ENCODE results near the gene SYT6.

Gene SYT6, protein sequence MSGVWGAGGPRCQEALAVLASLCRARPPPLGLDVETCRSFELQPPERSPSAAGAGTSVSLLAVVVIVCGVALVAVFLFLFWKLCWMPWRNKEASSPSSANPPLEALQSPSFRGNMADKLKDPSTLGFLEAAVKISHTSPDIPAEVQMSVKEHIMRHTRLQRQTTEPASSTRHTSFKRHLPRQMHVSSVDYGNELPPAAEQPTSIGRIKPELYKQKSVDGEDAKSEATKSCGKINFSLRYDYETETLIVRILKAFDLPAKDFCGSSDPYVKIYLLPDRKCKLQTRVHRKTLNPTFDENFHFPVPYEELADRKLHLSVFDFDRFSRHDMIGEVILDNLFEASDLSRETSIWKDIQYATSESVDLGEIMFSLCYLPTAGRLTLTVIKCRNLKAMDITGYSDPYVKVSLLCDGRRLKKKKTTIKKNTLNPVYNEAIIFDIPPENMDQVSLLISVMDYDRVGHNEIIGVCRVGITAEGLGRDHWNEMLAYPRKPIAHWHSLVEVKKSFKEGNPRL

DNA sequence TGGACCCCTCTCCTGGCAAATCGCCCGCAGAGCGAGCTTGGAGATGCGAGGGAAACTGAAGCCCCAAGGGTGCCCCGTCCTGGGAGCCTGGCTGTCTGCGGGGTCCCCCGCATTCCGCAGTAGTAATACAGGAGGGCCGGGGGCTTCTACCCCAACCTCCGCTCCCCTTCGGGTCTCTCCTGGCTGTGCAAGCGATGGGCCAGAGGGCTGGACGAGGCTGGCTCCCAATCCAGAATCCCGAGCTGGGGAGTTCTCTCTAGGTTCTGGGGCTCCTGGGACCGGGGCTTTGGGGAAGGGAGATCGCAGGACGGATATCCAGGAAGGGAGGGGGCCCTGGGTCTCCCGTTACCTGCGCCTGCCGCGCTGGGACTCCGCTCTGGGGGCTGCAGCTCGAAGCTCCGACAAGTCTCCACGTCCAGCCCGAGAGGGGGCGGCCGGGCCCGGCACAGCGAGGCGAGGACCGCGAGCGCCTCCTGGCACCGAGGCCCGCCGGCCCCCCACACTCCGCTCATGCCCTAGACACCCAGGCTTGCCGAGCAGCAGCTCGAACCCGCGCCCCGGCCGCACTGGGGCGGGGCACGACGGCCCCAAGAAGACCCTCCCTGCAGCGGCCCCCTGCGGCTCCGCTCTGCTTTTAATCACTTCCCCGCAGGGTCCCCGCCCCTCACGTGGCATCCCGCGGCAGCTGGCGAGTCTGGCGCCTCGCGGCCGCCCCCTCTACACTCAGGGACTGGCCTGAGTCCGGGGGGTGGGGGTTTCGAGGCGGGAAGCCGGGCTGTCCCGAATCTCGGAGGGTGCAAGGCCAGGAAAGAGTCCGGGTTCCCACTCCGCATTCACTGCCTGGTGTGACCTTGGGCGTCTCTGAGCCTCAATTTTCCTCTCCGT, at the start of gene SYT6:
SYT6 (minus strand) TSS at position 609 of the 885 bp plus-strand sequence; CDS start at position 512, 97 bp downstream.
- Histone ChIP-seq H3K27me3 (ENCODE audit: control insufficient read depth in 5 of 5, insufficient read depth in 4 of 5, low read length in 5 of 5) (peaks cover 44 to 75% (median 63%) of the 10 kb centered on the region in 5 donors), H3K4me1 (ENCODE audit: control insufficient read depth in 5 of 5, insufficient read depth in 5 of 5, low read length in 5 of 5) (peaks cover 0 to 31% (median 21%) of the 10 kb centered on the region in 5 donors), H3K9ac (ENCODE audit: low read length in 5 of 5) (no peak within 1 kb of the TSS), H3K27ac (ENCODE audit: low read depth, low read length) (no peak within 1 kb of the TSS), H3K9me3 (ENCODE audit: control insufficient read depth in 5 of 5, low read length in 5 of 5) (no peaks in the 10 kb centered on the region), H3K4me3 (ENCODE audit: low read depth in 1 of 5, low read length in 5 of 5) (peak within 1 kb of the TSS in 4 of 5 donors; percentile 22 to 62 (median 45)), H3K36me3 (ENCODE audit: control insufficient read depth in 5 of 5, insufficient read depth in 5 of 5, low read length in 5 of 5) (no peaks in the 10 kb centered on the region)

DNA sequence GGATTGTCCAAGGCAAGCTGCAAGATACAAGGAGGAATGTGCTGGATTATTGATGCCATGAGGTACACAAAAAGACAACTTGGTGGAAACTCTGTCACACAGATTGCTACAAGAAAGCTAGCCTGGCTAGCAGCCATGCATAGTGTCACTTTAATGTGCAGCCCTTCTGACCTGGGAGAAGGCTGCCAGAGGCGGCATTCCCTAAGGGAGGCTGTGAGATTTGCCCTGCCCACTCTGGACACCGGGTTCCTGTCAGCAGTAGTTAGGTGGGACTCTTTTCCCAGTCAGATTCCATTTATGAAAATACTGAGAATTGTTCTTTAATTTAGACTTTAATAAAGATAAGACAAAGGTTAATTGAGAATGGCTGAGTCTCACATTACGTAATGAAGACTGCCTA, 47.8 kb upstream of the SYT6 start:
- Histone ChIP-seq H3K27me3 (ENCODE audit: control insufficient read depth in 5 of 5, insufficient read depth in 4 of 5, low read length in 5 of 5) (peaks cover 0 to 9% (median 5%) of the 10 kb centered on the region in 5 donors), H3K4me1 (ENCODE audit: control insufficient read depth in 5 of 5, insufficient read depth in 5 of 5, low read length in 5 of 5) (no peaks in the 10 kb centered on the region), H3K4me3 (ENCODE audit: low read depth in 1 of 5, low read length in 5 of 5) (no peak overlapping the region), H3K27ac (ENCODE audit: low read depth, low read length) (no peak overlapping the region), H3K36me3 (ENCODE audit: control insufficient read depth in 5 of 5, insufficient read depth in 5 of 5, low read length in 5 of 5) (no peaks in the 10 kb centered on the region), H3K9ac (ENCODE audit: low read length in 5 of 5) (no peak overlapping the region), H3K9me3 (ENCODE audit: control insufficient read depth in 5 of 5, low read length in 5 of 5) (no peaks in the 10 kb centered on the region)

DNA sequence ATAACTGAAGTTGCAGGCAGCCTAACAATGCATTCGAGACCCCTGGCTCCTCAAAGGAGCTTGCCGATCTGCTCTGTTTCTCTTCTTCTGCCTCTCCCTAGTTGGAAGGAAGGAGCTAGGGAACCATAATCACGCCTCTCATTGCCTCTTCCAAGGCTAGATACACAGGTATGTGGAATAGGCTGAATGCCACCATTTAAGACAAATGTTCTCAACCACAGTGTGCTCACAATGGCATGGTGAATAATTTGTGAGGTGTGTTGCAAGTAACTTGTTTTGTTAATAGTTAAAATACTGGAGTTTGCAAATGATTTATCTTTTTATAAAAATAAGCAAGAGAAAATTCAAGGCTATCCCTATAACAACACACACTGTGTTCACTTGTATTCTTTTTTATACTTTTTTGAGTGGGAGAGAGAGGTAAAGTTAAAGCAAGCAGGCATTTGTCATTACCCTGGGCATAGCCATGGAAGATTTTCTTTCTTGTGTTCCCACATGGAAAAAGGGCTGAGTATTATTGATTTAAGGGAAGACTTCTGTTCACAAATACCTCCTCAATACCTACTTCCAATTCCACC, 45.4 kb upstream of the SYT6 start:
- H3K4me1 ChIP-seq (ENCODE audit: control insufficient read depth in 5 of 5, insufficient read depth in 5 of 5, low read length in 5 of 5): no peaks in the 10 kb centered on the region
- no peak overlapping the region for H3K27ac ChIP-seq (ENCODE audit: low read depth, low read length)
- no peaks in the 10 kb centered on the region for H3K9me3 ChIP-seq (ENCODE audit: control insufficient read depth in 5 of 5, low read length in 5 of 5)
- H3K9ac ChIP-seq (ENCODE audit: low read length in 5 of 5): no peak overlapping the region
- H3K36me3 ChIP-seq (ENCODE audit: control insufficient read depth in 5 of 5, insufficient read depth in 5 of 5, low read length in 5 of 5): no peaks in the 10 kb centered on the region
- no peak overlapping the region for H3K4me3 ChIP-seq (ENCODE audit: low read depth in 1 of 5, low read length in 5 of 5)
- H3K27me3 ChIP-seq (ENCODE audit: control insufficient read depth in 5 of 5, insufficient read depth in 4 of 5, low read length in 5 of 5): peaks cover 5 to 11% (median 6%) of the 10 kb centered on the region in 5 donors

DNA sequence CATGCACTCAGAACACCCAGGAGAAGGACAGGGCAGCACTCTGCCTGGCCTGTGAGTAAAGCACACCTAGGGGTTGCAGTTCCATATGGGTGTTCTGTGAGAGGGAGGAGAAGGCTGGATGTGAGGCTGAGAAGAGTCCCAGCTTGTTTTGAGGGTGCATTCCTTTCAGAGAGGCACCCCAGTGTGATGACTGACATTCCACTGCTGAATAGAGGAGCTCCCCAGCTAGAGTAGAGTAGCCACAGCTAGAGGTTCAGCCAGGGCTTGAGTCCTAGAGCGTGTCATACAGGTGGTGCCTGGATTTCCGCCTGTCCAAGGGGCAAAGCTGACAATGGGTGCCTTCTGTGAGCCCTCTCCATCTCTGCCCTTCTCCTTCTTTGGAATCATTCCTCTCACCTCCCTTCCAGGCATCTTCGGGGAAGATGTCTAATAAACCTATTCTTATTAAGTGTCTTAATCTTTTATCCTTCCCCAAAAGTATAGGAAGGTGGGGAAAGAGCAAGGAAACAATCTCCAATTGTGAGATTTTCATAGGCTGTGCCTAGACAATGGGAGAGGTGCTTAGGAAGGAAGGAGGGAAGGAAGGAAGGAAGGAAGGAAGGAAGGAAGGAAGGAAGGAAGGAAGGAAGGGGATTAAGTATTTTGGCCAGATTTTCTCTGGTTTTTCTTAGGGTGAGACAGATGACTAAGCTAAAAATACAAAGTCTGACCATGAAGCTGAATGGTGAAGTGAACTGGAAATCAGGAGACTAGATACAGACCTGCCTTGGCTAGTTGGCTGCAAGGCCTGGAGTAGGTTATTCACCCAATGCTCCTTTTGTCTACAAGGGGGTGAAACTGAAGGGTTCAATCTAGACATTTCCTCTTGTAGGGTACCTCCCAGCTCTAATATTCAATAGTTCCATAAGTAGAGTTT, 43.6 kb upstream of the SYT6 start:
- Histone ChIP-seq H3K27me3 (ENCODE audit: control insufficient read depth in 5 of 5, insufficient read depth in 4 of 5, low read length in 5 of 5) (peaks cover 3 to 8% (median 6%) of the 10 kb centered on the region in 5 donors), H3K36me3 (ENCODE audit: control insufficient read depth in 5 of 5, insufficient read depth in 5 of 5, low read length in 5 of 5) (no peaks in the 10 kb centered on the region), H3K9me3 (ENCODE audit: control insufficient read depth in 5 of 5, low read length in 5 of 5) (no peaks in the 10 kb centered on the region), H3K9ac (ENCODE audit: low read length in 5 of 5) (no peak overlapping the region), H3K4me1 (ENCODE audit: control insufficient read depth in 5 of 5, insufficient read depth in 5 of 5, low read length in 5 of 5) (no peaks in the 10 kb centered on the region), H3K4me3 (ENCODE audit: low read depth in 1 of 5, low read length in 5 of 5) (no peak overlapping the region), H3K27ac (ENCODE audit: low read depth, low read length) (no peak overlapping the region)

DNA sequence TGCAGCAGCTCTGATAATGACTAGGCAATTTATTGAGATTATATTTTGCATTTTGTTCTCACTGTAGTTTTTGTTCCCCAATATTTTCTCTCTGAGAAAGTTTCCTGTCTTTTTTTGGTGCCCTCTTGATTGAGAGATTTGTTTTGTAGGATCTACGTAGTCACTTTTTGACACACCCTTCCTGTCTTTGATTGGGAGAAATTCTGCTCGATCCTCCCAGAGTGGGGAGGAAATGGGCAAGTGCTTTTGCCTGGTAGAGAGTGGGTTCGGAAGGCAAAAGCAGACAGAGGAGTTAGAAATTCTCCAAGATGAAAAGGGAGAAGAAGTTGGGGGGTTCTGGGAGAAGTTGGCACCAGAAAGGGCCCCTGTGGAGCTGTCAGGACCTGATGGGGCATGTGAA, 42.1 kb upstream of the SYT6 start:
- no peaks in the 10 kb centered on the region for H3K9me3 ChIP-seq (ENCODE audit: control insufficient read depth in 5 of 5, low read length in 5 of 5)
- H3K27ac ChIP-seq (ENCODE audit: low read depth, low read length): no peak overlapping the region
- H3K9ac ChIP-seq (ENCODE audit: low read length in 5 of 5): no peak overlapping the region
- no peaks in the 10 kb centered on the region for H3K36me3 ChIP-seq (ENCODE audit: control insufficient read depth in 5 of 5, insufficient read depth in 5 of 5, low read length in 5 of 5)
- peaks cover 3 to 13% (median 6%) of the 10 kb centered on the region in 5 donors for H3K27me3 ChIP-seq (ENCODE audit: control insufficient read depth in 5 of 5, insufficient read depth in 4 of 5, low read length in 5 of 5)
- no peaks in the 10 kb centered on the region for H3K4me1 ChIP-seq (ENCODE audit: control insufficient read depth in 5 of 5, insufficient read depth in 5 of 5, low read length in 5 of 5)
- H3K4me3 ChIP-seq (ENCODE audit: low read depth in 1 of 5, low read length in 5 of 5): no peak overlapping the region

DNA sequence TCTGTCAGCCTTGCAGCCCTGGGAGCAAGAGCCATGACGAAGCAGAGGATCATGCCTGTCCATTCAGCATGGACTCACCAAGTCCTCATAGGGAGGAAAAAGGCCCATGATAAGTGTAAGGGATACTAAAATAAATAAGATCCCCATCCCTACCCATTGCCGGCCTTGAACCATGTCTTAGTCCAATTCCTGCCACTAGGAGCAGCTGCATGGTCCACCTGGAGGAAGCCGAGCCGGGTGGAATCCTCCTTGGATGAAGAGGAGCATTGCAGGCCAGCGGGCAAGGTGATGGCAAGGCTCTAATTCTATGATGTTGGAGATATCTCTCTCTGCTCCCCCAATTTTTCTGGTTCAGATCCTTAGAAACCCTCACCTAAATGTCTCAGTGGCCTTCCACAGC, 38.7 kb upstream of the SYT6 start:
- Histone ChIP-seq H3K36me3 (ENCODE audit: control insufficient read depth in 5 of 5, insufficient read depth in 5 of 5, low read length in 5 of 5) (no peaks in the 10 kb centered on the region), H3K4me1 (ENCODE audit: control insufficient read depth in 5 of 5, insufficient read depth in 5 of 5, low read length in 5 of 5) (no peaks in the 10 kb centered on the region), H3K27me3 (ENCODE audit: control insufficient read depth in 5 of 5, insufficient read depth in 4 of 5, low read length in 5 of 5) (peaks cover 3 to 10% (median 4%) of the 10 kb centered on the region in 5 donors), H3K4me3 (ENCODE audit: low read depth in 1 of 5, low read length in 5 of 5) (no peak overlapping the region), H3K9me3 (ENCODE audit: control insufficient read depth in 5 of 5, low read length in 5 of 5) (no peaks in the 10 kb centered on the region), H3K27ac (ENCODE audit: low read depth, low read length) (no peak overlapping the region), H3K9ac (ENCODE audit: low read length in 5 of 5) (no peak overlapping the region)

DNA sequence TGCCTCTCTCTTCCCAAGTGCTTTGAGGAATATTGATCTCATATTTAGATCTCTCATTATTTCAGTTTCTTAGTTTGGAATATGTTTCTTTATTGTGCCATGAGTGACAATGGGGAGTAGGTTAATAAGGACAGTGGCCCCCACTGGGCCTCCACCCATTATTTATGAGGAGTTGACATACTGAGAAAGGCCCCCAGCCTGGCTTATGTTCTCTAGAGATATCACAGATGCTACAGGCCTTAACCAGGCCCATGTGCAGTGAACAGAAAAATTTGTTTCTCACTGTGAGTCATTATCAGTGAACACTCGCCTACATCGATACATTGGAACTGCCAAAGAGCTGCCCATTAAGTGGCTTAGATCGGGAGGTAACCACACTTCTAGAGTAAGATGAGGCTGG, 35.7 kb upstream of the SYT6 start:
- H3K36me3 ChIP-seq (ENCODE audit: control insufficient read depth in 5 of 5, insufficient read depth in 5 of 5, low read length in 5 of 5): no peaks in the 10 kb centered on the region
- H3K27me3 ChIP-seq (ENCODE audit: control insufficient read depth in 5 of 5, insufficient read depth in 4 of 5, low read length in 5 of 5): peaks cover 0 to 5% (median 0%) of the 10 kb centered on the region in 5 donors
- no peaks in the 10 kb centered on the region for H3K4me1 ChIP-seq (ENCODE audit: control insufficient read depth in 5 of 5, insufficient read depth in 5 of 5, low read length in 5 of 5)
- H3K4me3 ChIP-seq (ENCODE audit: low read depth in 1 of 5, low read length in 5 of 5): no peak overlapping the region
- no peak overlapping the region for H3K9ac ChIP-seq (ENCODE audit: low read length in 5 of 5)
- H3K9me3 ChIP-seq (ENCODE audit: control insufficient read depth in 5 of 5, low read length in 5 of 5): no peaks in the 10 kb centered on the region
- H3K27ac ChIP-seq (ENCODE audit: low read depth, low read length): no peak overlapping the region

DNA sequence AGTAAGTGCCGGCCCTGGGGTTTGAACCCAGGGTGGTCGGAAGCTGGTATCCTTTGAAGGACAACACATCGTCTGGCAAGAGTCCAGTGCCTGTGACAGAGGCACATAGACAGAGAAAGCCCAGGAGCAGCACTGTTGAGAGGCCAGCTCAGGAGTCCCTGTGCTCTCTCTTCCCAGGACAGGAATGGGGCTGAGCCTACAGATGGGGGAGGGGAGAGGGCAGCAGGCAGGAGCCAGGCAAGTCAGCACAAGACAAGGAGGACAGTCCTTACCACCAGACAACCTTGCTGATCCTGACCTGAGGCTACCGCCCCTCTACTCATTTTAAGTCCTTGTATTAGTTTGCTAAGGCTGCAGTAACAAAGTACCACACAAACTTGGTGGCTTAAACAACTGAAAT, 27.7 kb upstream of the SYT6 start:
- Histone ChIP-seq H3K36me3 (ENCODE audit: control insufficient read depth in 5 of 5, insufficient read depth in 5 of 5, low read length in 5 of 5) (no peaks in the 10 kb centered on the region), H3K27me3 (ENCODE audit: control insufficient read depth in 5 of 5, insufficient read depth in 4 of 5, low read length in 5 of 5) (no peaks in the 10 kb centered on the region), H3K27ac (ENCODE audit: low read depth, low read length) (no peak overlapping the region), H3K9ac (ENCODE audit: low read length in 5 of 5) (no peak overlapping the region), H3K4me1 (ENCODE audit: control insufficient read depth in 5 of 5, insufficient read depth in 5 of 5, low read length in 5 of 5) (no peaks in the 10 kb centered on the region), H3K4me3 (ENCODE audit: low read depth in 1 of 5, low read length in 5 of 5) (no peak overlapping the region), H3K9me3 (ENCODE audit: control insufficient read depth in 5 of 5, low read length in 5 of 5) (no peaks in the 10 kb centered on the region)

DNA sequence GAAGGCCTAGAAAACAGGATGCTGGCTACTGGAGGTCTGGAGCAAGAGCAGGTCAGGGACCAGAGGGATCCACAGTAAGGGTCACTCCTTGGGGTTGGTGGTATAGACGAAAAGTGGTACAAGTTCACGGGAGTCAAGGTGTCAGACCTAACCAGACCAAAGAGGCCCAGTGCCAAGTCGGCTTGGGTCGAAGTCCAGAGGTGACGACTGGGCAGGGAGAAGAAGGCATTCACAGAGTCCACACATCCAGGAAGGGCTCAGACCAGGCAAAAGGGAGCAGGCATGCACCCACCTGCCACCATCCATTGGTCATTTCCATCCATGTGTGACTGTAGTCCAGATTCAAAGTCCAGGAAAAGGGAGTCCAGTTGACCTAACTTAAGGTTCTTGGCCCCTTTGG, 27.1 kb upstream of the SYT6 start:
- H3K4me1 ChIP-seq (ENCODE audit: control insufficient read depth in 5 of 5, insufficient read depth in 5 of 5, low read length in 5 of 5): no peaks in the 10 kb centered on the region

More for the DNA sequence above, 27.1 kb upstream of the SYT6 start:
- H3K36me3 ChIP-seq (ENCODE audit: control insufficient read depth in 5 of 5, insufficient read depth in 5 of 5, low read length in 5 of 5): no peaks in the 10 kb centered on the region
- no peak overlapping the region for H3K4me3 ChIP-seq (ENCODE audit: low read depth in 1 of 5, low read length in 5 of 5)
- no peaks in the 10 kb centered on the region for H3K27me3 ChIP-seq (ENCODE audit: control insufficient read depth in 5 of 5, insufficient read depth in 4 of 5, low read length in 5 of 5)
- H3K9me3 ChIP-seq (ENCODE audit: control insufficient read depth in 5 of 5, low read length in 5 of 5): no peaks in the 10 kb centered on the region
- no peak overlapping the region for H3K9ac ChIP-seq (ENCODE audit: low read length in 5 of 5)
- no peak overlapping the region for H3K27ac ChIP-seq (ENCODE audit: low read depth, low read length)

All from subcutaneous abdominal adipose tissue (tissue), 5 donors.